ENCODE measurements around the gene TSPAN11. TPM values are rescaled to one million over a fixed set of nuclear protein-coding genes. Genes with fewer than 3 reads are reported as not detected.

Gene TSPAN11
- total and polyA plus RNA-seq, 2 of the 4 experiments (the other 2 are of a cell fraction) = 0.18 to 0.26 TPM

GRCh38 chr12:30996752-30997151, 70.2 kb downstream of the TSPAN11 start:
- Histone ChIP-seq H3K27me3 (ENCODE audit: control insufficient read depth, insufficient read depth, low read length) (no peaks in the 10 kb centered on the region), H3K18ac (ENCODE audit: low read depth, low read length) (peak overlapping the region; percentile 32), H2BK15ac (ENCODE audit: low read depth, low read length) (no peak overlapping the region), H3K23ac (ENCODE audit: low read depth, low read length) (no peak overlapping the region), H2AK5ac (ENCODE audit: low read depth, low read length) (peak overlapping the region; percentile 79; the same call in 1 of the 2 replicates), H3K4me2 (ENCODE audit: low read depth, low read length) (no peak overlapping the region), H3K9me3 (ENCODE audit: control insufficient read depth, insufficient read depth, low read length) (no peaks in the 10 kb centered on the region), H3K4me3 (ENCODE audit: insufficient read depth, low read depth, low read length) (no peak overlapping the region), H3K36me3 (ENCODE audit: control insufficient read depth, insufficient read depth, low read length) (no peaks in the 10 kb centered on the region), H4K8ac (ENCODE audit: low read depth in 2 of 2, low read length in 2 of 2) (peak overlapping the region in 1 of 2 experiments; percentile 38; a peak in 1 of 4 replicates), H3K4ac (ENCODE audit: low read depth, low read length) (peak overlapping the region; percentile 13), H3K56ac (ENCODE audit: extremely low read depth, insufficient read depth, low read length) (no peak overlapping the region), H2BK5ac (ENCODE audit: low read depth, low read length, poor library complexity, severe bottlenecking) (no peak overlapping the region), H2AK9ac (replicated peaks; ENCODE audit: low read depth, low read length, poor library complexity) (no peak overlapping the region), H3K4me1 (ENCODE audit: control insufficient read depth, insufficient read depth, low read length) (peaks cover 13% of the 10 kb centered on the region), H3K9ac (ENCODE audit: low read depth, low read length) (no peak overlapping the region), H3K27ac (ENCODE audit: insufficient read depth, low read length) (peak overlapping the region; percentile 48; the same call in 1 of the 2 replicates), H4K20me1 (ENCODE audit: insufficient read depth, low read length) (no peaks in the 10 kb centered on the region), H4K91ac (ENCODE audit: insufficient read depth, low read depth, low read length) (peak overlapping the region; percentile 40; the same call in 1 of the 2 replicates), H2BK20ac (ENCODE audit: low read depth, low read length) (peak overlapping the region; percentile 61), H3K14ac (replicated peaks; ENCODE audit: low read depth, low read length) (0 out of 2 replicates have a peak overlapping the region, but pooled peaks have one; percentile 30), H2AFZ (replicated peaks; ENCODE audit: low read length, poor library complexity) (no peak overlapping the region), H3K9me1 (ENCODE audit: insufficient read depth, low read length) (peaks cover 11% of the 10 kb centered on the region; the same call in 1 of the 2 replicates), H3K79me1 (ENCODE audit: low read depth in 1 of 2, low read length in 2 of 2) (no peaks in the 10 kb centered on the region), H2BK120ac (ENCODE audit: low read depth, low read length) (peak overlapping the region; percentile 47; the same call in 1 of the 2 replicates), H4K5ac (ENCODE audit: low read depth, low read length) (peak overlapping the region; percentile 10; the same call in 1 of the 2 replicates)
- TF ChIP-seq RFX5 (IDR thresholded peaks at IDR 0.05; ENCODE audit: low read depth, low read length) (no peak), BHLHE40 (IDR thresholded peaks at IDR 0.05; ENCODE audit: low read depth, low read length) (no peak), RCOR1 (IDR thresholded peaks at IDR 0.05; ENCODE audit: insufficient replicate concordance, low read length) (no peak), ELK1 (IDR thresholded peaks at IDR 0.05; ENCODE audit: borderline replicate concordance, low read depth, low read length) (no peak), MAFK (IDR thresholded peaks at IDR 0.05; ENCODE audit: low read depth, low read length) (no peak), USF2 (IDR thresholded peaks at IDR 0.05; ENCODE audit: low read depth, low read length) (no peak), RAD21 (IDR thresholded peaks at IDR 0.05; ENCODE audit: low read length) (no peak), MAZ (IDR thresholded peaks at IDR 0.05; ENCODE audit: borderline replicate concordance, low read depth, low read length) (no peak), POLR2A (IDR thresholded peaks at IDR 0.05; ENCODE audit: low read depth, low read length) (no peak), NFE2L2 (IDR thresholded peaks at IDR 0.05; ENCODE audit: low read depth, low read length) (no peak), CEBPB (IDR thresholded peaks at IDR 0.05; ENCODE audit: low read depth, low read length) (no peak), SMC3 (IDR thresholded peaks at IDR 0.05; ENCODE audit: low read depth, low read length) (no peak), MXI1 (IDR thresholded peaks at IDR 0.05; ENCODE audit: borderline replicate concordance, low read depth, low read length) (no peak), FOS (IDR thresholded peaks at IDR 0.05; ENCODE audit: low read depth, low read length) (no peak), CHD1 (IDR thresholded peaks at IDR 0.05; ENCODE audit: low read depth, low read length) (no peak), CTCF (conservative IDR thresholded peaks at IDR 0.05; ENCODE audit: low read depth, low read length) (no peak)
- BruUV-seq (replicated peaks) = no TSS peak
- no CpG with 5 or more reads among the region's 3 CpGs for WGBS, 2 experiments (ENCODE audit: extremely low coverage in 2 of 2, insufficient read length in 1 of 2)
- ATAC-seq (ENCODE audit: low read depth) (no peak), DNase-seq (no peak)
- in situ Hi-C loops (cut with MboI; ENCODE audit: low sequenced_read_pairs) (no loop called here), intact Hi-C loops (cut with micrococcal nuclease) (no loop called here), dilution Hi-C loops (cut with HindIII; ENCODE audit: low sequenced_read_pairs, unreplicated experiment) (no loop called here)
- CTCF ChIA-PET = interaction anchor here (1.1 to 1.5 kb wide), 2 partner anchors 10 to 149 kb away, joined by 4 to 9 read pairs; no protein-coding TSS in a partner anchor
- POLR2A ChIA-PET (ENCODE audit: unreplicated experiment) = no interaction called here

Measured in IMR-90 (cell line).